ENCODE data around the gene CMTM8.

Gene CMTM8

DNA sequence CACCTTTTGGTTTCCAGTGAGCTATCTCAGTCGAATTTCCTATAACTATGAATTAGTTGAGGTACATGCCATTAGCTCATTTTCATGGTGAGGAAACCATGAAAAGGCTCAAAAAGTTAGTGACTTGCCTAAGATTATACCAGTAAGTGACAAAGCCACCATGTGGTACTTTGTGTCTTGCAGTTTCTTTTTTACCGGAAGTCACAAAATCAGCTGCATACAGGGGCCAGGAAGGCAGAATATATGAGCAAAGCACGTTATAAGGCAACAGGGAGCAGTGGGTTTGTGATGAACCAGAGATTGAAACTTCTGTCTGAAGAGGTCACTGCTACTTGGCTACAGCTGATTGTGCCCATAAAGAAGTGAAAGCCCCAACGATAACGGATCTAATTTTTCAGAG, 50.3 kb downstream of the CMTM8 start:
- no peak for ATAC-seq
- no peak for TF ChIP-seq OSR1 (CRISPR knock-in tag; IDR thresholded peaks at IDR 0.05)
- TF ChIP-seq SNAI2 (CRISPR knock-in tag; IDR thresholded peaks at IDR 0.05): no peak
- TF ChIP-seq ZC3H10 (CRISPR knock-in tag; IDR thresholded peaks at IDR 0.05): no peak
- no peak for TF ChIP-seq TOX (CRISPR knock-in tag; IDR thresholded peaks at IDR 0.05; ENCODE audit: borderline replicate concordance)
- TF ChIP-seq BACH2 (CRISPR knock-in tag; IDR thresholded peaks at IDR 0.05; ENCODE audit: borderline replicate concordance): no peak
- no peak for TF ChIP-seq ARNTL (CRISPR knock-in tag; IDR thresholded peaks at IDR 0.05; ENCODE audit: borderline replicate concordance, low read depth)
- TF ChIP-seq, protein P1, sequence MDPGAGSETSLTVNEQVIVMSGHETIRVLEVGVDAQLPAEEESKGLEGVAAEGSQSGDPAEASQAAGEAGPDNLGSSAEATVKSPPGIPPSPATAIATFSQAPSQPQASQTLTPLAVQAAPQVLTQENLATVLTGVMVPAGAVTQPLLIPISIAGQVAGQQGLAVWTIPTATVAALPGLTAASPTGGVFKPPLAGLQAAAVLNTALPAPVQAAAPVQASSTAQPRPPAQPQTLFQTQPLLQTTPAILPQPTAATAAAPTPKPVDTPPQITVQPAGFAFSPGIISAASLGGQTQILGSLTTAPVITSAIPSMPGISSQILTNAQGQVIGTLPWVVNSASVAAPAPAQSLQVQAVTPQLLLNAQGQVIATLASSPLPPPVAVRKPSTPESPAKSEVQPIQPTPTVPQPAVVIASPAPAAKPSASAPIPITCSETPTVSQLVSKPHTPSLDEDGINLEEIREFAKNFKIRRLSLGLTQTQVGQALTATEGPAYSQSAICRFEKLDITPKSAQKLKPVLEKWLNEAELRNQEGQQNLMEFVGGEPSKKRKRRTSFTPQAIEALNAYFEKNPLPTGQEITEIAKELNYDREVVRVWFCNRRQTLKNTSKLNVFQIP (CRISPR knock-in tag; IDR thresholded peaks at IDR 0.05; ENCODE audit: borderline replicate concordance, low read depth): no peak
- no peak for TF ChIP-seq ESRRG (CRISPR knock-in tag; IDR thresholded peaks at IDR 0.05)
- no peak for TF ChIP-seq ZFP3 (CRISPR knock-in tag; IDR thresholded peaks at IDR 0.05)
- TF ChIP-seq RARB (CRISPR knock-in tag; IDR thresholded peaks at IDR 0.05): no peak
- TF ChIP-seq TSHZ2 (CRISPR knock-in tag; IDR thresholded peaks at IDR 0.05): no peak
- TF ChIP-seq ISL1 (CRISPR knock-in tag; IDR thresholded peaks at IDR 0.05): no peak
- TF ChIP-seq, protein P2, sequence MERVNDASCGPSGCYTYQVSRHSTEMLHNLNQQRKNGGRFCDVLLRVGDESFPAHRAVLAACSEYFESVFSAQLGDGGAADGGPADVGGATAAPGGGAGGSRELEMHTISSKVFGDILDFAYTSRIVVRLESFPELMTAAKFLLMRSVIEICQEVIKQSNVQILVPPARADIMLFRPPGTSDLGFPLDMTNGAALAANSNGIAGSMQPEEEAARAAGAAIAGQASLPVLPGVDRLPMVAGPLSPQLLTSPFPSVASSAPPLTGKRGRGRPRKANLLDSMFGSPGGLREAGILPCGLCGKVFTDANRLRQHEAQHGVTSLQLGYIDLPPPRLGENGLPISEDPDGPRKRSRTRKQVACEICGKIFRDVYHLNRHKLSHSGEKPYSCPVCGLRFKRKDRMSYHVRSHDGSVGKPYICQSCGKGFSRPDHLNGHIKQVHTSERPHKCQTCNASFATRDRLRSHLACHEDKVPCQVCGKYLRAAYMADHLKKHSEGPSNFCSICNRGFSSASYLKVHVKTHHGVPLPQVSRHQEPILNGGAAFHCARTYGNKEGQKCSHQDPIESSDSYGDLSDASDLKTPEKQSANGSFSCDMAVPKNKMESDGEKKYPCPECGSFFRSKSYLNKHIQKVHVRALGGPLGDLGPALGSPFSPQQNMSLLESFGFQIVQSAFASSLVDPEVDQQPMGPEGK (CRISPR knock-in tag; IDR thresholded peaks at IDR 0.05; ENCODE audit: borderline replicate concordance): no peak
- no peak for TF ChIP-seq CSDC2 (CRISPR knock-in tag; IDR thresholded peaks at IDR 0.05)

DNA sequence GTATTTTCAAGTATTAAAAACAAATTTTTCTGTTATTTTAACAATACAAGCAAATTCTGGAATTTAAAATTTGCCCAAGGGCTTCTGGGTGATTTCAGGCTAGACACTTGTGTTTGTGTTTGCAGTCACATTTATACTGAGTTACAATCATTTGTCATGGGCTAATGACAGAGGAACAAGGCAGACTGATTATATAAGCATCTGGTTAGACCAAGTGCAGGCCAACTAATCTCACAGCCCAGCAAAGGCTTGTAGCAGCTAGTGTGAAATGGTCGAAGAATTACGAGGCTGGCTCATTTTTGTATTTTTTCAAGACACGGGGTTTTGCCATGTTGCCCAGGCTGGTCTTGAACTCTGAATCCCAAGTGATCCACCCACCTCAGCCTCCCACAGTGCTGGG, 52.1 kb downstream of the CMTM8 start:
- no peak for TF ChIP-seq ZC3H10 (CRISPR knock-in tag; IDR thresholded peaks at IDR 0.05)
- TF ChIP-seq ISL1 (CRISPR knock-in tag; IDR thresholded peaks at IDR 0.05): no peak
- TF ChIP-seq, protein P1 (CRISPR knock-in tag; IDR thresholded peaks at IDR 0.05; ENCODE audit: borderline replicate concordance, low read depth): no peak
- no peak for TF ChIP-seq OSR1 (CRISPR knock-in tag; IDR thresholded peaks at IDR 0.05)
- TF ChIP-seq BACH2 (CRISPR knock-in tag; IDR thresholded peaks at IDR 0.05; ENCODE audit: borderline replicate concordance): no peak
- TF ChIP-seq ZNF8 (CRISPR knock-in tag; IDR thresholded peaks at IDR 0.05): no peak
- TF ChIP-seq, protein P2 (CRISPR knock-in tag; IDR thresholded peaks at IDR 0.05; ENCODE audit: borderline replicate concordance): no peak
- TF ChIP-seq CSRNP3 (CRISPR knock-in tag; IDR thresholded peaks at IDR 0.05): no peak
- no peak for TF ChIP-seq ZNF70 (CRISPR knock-in tag; IDR thresholded peaks at IDR 0.05)
- no peak for TF ChIP-seq RARB (CRISPR knock-in tag; IDR thresholded peaks at IDR 0.05)
- no peak for TF ChIP-seq ARNTL (CRISPR knock-in tag; IDR thresholded peaks at IDR 0.05; ENCODE audit: borderline replicate concordance, low read depth)
- TF ChIP-seq TCF4 (CRISPR knock-in tag; IDR thresholded peaks at IDR 0.05; ENCODE audit: borderline replicate concordance): no peak
- ATAC-seq: no peak

Measured in SK-N-SH treated with all-trans-retinoic acid at 6 μM for 48 hours (cell line).